Activated CD4-positive, alpha-beta T cell treated with anti-CD3 and anti-CD28 coated beads, Interleukin-2, amount 50 U/mL, for 24 hours (primary cell): Measurements from ENCODE around the gene WBP2.
"Not testable (repeated sequence)": the region's sequence is repeated elsewhere in the genome, so short reads cannot be mapped to it uniquely, and the experiment has no call there.

ENCODE experiments used
- DNase-seq, 2 donors: peaks; one replicate each; pipeline ENCODE4 v3.0.0-alpha.2; 2020; ENCODE audit warnings: low read depth in 1 of 2, low spot score in 1 of 2

The WBP2 gene

DNA sequence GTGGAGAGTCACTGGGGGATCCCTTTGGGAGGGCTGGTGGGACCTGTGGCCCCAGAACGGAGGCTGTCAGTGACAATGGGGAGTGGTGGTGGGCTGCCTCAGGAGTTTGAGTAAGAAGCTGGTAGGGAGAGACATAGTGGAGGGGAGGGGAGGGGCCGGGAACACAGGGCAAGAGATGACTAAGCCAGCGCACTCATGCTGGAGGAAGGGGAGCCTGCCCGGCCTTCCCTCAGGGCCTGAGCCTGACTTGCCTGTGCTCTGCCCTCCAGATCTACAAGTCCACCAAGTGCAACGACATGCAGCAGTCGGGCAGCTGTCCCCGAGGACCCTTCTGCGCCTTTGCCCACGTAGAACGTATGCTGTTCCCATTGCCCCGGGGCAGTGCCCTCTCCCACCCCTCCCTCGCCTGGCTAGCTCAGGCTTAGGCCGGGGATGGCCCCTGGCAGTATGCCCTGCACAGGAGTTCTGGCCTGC, 40.2 kb downstream of the WBP2 start:
- DNase-seq, result no peak

DNA sequence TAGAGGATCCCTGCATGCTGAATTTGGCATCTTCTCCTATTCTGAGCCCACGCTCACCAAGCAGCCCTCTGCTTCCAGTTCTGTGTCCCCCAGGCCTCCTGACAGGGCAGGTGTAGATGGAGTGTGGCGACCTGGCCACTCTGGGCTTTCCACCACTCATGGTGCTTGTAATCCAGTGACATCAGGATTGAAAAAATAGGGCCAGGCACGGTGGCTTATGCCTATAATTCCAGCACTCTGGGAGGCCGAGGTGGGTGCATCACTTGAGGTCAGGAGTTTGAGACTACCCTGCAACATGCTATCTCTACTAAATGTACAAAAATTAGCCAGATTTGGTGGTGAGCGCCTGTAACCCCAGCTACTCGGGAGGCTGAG, 41.1 kb downstream of the WBP2 start:
- no peak for DNase-seq

DNA sequence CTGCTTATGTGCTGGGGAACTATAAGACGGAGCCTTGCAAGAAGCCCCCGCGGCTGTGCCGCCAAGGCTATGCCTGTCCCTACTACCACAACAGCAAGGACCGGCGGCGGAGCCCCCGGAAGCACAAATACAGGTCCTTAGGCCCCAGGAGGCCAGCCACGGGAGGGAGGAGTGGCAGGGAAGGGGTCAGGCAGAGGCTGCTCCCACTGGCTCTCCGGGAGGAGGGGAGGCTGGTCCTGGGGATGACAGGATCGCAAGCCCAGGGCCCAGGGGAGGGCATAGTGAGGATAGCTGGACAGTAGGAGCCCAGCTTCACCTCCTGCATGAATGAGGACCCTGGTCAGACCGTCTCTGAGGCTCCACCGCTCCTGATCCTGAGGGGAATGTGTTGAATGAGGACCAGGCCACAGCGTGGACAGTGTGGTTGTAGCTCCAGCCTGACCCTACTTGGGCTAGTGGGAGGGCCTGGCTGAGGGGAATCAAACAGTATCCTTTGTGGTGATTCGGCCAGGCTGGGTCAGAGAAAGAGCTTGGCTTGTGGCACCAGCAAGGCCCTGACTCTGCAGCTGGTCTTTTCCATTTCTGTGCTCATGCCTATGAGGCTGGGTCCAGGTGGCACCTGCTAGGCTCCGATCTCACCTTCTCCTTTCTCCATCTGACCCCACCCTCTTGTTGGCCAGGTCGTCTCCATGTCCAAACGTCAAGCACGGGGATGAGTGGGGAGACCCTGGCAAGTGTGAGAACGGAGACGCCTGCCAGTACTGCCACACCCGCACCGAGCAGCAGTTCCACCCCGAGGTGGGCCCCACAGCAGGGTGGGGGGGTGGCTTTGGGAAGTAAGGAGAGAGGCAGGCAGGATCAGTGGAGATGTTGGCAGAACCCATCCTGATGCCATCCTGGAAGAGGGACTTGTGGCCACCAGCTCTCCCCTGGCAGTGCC, 41.8 kb downstream of the WBP2 start:
- DNase-seq, result no peak

DNA sequence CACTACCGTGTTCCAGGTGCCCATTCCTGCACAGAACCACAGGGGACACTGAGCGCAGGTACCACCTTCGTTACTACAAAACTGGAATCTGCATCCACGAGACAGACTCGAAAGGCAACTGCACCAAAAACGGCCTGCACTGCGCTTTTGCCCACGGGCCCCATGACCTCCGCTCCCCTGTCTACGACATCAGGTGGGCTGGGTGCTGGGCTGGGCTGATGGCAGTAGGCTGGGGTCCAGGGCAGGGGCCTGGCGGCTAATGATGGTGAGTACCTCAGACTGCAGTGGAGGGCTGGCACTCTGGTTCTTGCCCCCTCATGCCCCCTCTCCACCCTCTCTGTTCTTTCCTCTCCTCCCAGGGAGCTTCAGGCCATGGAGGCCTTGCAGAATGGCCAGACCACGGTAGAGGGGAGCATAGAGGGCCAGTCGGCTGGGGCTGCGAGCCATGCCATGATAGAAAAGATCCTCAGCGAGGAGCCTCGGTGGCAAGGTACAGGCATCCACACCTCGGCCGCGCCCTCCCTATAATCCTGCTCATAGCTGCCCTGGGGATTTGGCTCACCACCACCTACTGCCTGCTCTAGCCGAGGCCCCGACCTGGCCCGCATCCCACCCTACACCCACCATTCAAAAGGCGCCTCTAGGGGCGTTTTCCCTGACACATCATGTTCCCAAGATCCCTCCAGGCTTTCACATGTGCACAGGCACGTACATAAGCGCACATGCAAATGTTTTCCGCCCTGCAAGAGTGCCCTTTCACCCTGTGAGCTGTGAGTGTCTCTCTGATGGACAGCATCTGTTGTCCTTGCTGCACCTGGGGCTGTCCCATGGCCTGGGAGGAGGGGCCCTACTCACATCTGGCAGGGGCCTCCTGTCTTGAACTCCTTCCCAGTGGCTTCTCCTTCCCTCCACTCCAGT, 42.8 kb downstream of the WBP2 start:
- DNase-seq, result no peak

DNA sequence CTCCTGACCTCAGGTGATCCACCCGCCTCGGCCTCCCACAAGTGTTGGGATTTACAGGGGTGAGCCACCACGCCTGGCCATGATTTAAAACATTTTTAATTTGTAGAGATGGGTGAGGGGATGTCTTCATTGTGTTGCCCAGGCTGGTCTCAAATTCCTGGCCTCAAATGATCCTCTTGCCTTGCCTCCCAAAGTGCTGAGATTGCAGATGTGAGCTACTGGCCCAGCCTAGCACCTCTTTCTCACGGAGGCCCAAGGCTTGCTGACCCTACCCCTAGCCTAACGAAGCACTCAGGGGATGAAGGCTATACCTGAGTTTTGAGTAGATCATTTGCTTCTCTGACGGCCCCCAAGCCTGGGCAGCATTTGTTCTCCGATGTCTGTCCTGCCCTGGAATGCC, 44.0 kb downstream of the WBP2 start:
- DNase-seq, result no peak

DNA sequence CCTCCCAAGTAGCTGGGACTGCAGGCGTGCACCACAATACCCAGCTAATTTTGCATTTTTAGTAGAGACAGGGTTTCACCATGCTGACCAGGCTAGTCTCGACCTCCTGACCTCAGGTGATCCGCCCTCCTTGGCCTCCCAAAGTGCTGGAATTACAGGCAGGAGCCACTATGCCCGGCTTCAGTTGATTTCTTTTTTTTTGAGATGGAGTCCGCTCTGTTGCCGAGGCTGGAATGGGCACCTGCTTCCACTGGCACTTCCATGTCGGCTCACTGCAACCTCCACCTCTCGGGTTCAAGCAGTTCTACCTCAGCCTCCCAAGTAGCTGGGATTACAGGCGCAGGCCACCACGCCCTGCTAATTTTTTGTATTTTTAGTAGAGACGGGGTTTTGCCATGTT, 44.4 kb downstream of the WBP2 start:
- not testable (repeated sequence) for DNase-seq

DNA sequence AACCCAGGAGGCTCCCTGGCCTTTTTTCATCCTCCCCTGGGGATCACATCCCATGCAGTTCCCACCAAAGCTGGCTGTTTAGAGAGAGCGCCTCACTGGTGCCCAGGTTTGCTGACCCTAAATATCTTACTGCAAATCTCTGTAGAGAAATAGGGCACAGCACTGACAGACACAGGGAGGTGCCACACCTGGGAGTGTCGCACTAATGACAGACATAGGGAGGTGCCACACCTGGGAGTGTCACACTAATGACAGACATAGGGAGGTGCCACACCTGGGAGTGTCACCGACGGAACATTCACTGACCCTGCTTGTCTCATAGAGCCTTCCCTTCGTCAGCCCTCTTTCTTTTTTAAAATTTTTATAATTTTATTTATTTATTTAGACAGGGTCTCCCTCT, 44.9 kb downstream of the WBP2 start:
- DNase-seq, result no peak

DNA sequence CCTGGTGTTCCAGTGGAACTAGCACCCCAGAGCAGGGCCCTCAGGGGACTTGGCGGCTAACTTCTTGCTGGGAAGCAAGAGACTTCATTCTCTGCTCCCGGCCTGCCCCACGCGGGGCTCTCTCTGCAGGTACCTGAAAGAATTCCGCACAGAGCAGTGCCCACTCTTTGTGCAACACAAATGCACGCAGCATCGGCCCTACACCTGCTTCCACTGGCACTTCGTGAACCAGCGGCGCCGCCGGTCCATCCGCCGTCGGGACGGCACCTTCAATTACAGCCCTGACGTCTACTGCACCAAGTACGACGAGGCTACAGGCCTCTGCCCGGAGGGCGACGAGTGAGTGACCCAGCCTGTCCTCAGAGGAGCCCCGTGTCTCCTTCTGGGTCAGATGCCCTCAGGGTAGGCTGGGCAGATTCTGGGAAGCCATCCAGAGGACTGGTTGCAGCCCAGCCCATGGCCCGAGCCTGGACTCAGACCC, 45.5 kb downstream of the WBP2 start:
- DNase-seq, result no peak

DNA sequence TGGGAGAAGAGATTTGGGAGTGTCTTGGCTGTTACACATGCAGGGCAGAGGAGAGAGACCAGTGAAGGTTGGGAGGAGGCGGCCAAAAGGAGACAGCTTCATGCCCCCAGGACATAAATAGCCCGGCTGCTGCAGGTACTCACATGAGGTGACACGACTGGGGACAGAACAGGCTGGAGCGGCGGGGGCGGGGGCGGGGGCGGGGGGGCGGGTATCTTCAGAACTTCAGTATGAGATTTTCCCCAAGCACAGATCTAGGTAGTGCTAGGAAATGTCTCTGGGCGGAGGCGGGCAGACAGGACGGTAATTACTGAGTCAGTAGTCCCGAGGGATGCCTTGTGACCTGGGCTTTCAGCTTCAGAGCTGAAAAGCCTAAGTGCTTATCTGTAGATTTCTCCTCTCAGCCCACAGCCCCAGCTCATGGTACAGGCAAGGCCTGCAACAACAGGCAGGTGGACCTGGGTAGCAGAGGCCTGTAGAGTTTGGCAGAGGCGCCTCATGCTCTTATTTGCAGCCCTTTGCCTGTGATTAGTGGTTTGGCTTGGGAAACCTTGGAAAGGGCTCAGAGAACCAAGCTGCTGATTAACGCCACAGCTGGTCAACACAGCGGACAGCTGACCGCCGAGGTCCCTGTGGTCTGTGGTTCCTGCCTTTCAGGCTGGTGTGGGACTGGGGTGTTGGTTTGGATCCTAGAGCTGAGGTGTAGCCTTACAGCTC, 46.1 kb downstream of the WBP2 start:
- DNase-seq, result no peak

DNA sequence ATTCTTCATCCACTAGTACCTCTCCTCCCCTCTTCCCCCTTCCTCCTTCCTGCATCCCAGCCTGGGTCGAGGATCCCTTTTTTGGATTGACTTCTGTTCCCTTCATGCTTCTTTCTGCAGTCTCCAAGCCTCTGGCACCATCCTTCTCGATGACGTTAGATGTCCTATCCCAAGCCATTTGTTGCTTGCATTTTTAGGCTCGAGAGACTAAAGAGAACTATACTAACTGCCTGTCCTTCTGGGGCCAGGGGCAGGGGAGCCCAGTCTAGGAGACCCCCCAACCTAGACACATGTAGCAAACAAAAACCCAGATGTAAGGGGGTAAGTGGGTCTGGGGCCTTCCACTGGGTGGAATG, 46.6 kb downstream of the WBP2 start:
- DNase-seq, result no peak

DNA sequence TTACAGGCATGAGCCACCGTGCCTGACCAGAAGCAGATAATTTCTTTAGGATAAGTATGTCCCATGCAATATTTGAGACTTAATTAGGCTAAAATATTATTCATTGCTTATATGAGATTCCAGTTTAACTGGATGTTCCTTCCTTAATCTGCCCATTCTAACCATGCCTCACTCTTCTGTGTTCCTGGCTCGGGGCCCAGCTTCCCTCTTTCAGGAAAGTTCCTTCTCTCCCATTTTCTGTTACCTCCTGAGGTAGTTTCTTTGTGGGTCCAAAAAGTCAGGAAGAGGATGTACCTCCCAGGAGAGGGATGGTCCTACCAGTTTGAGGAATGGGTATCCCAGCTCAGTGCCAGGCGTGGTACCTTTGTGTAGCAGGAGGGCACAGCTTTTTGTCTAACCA, 47.3 kb downstream of the WBP2 start:
- DNase-seq, result no peak

DNA sequence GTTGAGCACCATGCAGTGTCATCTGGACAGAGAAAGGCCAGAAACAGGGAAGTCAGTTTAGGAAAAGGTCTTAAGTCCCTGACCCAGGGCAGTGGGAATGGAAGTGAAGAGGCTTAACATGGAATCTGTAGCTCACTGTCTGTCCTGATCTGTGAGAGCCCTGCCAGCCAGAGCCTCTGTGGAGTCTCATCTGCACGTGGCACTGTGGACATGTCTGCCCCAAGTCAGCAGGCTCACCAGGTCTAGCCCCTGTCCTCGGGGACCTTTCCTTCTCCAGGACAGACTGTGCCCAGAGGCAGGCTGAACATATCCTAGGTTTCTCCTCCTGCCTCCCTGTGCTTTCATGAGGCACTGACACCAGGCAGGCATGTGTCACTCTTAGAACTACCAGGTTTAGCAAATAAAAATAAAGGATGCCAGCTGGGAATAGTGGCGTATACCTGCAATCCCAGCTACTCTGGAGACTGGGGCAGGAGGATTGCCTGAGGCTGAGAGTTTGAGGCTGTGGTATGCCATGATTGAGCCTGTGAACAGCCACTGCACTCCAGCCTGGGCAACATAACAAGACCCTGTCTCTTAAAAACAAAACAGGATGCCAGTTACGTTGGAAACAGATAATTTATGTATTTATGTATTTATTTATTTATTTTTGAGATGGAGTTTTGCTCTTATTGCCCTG, 48.2 kb downstream of the WBP2 start:
- no peak for DNase-seq

DNA sequence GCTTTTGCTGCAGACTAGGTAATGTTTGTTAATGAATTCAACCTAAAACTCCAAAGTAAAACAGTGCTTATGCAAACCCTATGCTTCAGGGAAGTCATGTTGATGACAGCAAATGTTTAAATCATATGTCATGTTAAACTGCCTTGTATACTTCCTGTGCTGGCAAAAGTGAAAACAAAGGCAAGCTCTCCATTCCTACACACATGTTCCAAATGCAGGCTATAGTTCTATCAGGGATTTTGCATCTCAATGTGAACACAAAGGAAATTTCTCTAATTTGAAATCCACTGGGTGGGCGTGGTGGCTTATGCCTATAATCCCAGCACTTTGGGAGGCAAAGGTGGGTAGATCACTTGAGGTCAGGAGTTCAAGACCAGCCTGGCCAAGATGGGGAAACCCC, 51.3 kb downstream of the WBP2 start:
- no peak for DNase-seq

DNA sequence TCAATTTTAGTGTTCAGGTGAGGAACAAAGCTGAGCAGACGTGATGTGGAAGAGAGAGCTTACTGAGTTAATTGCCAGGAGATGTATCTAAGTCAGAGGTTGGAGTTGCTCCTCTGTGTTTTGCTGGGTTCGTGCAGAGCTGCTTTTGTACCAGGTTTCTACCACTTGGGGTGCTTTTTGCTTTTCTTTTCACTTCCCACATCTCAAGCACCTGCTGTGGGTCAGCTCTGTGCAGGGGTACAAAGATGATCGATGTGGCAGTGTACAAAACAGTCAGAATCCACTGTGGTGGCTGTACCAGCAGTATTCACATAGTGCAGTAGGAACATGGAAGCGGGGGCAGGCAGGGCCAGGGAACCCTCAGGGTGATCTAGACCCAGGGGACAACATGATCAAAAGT, 55.7 kb downstream of the WBP2 start:
- DNase-seq, result no peak

DNA sequence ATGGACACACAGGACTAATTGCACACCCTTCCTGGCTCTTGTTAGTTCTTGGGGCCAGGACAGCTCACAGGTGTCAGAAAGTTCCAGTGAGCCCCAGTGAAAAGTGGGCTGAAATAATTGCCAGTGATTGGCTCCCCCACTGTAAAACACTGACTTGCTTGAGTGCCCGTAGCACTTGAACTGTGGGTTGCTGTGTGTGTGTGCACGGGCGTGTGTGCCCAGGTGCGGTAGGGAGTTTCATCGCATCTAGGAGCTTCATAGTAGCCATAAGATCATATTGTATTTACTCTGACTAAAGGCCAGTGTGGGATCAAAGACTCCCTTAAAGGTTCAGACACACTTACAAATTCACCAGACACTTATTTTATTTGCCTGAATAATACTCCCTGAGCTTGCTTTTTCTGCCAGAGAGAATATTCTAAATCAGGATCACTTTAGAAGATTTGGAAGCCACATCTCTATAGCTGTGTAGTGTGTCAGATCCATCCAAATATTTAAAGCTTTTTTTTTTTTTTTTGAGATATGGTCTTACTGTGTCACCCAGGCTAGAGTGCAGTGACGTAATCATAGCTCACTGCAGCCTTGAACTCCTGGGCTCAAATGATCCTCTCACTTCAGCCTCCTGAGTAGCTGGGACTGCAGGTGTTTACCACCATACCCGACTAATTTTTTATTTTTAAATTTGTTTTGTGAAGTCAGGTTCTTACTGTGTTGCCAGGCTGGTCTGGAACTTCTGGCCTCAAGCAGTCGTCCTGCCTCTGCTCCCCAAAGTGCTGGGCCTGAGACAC, 59.1 kb downstream of the WBP2 start:
- DNase-seq, result no peak
